Natural killer cell treated with Interleukin-12 subunit alpha and Interleukin-12 subunit beta and Interleukin-15 and Interleukin-18, amount 100 ng/mL, for 72 hours (primary cell): ENCODE results near the gene SVEP1. TPM values are rescaled to one million over a fixed set of nuclear protein-coding genes. Genes with fewer than 3 reads are reported as not detected.
"Not testable (repeated sequence)": the region's sequence is repeated elsewhere in the genome, so short reads cannot be mapped to it uniquely, and the experiment has no call there.

Experiments
- ATAC-seq, 2 donors: fragments of 150-1000 bp; cut with Tn5 transposase in 1 of 2; sonication (Bioruptor Pico), chemical (Tn5 transposase) in 1 of 2; 2 replicates each; pipeline ENCODE4 v1.10.0; 2021
- DNase-seq: peaks from one replicate; pipeline ENCODE4 v3.0.0; 2022; ENCODE audit warnings: low spot score
- H3K27ac Mint-ChIP-seq, 2 donors: 1 replicate in 1 of 2; 2 replicates in 1 of 2; pipeline ENCODE4 v1.8.0; 2022; ENCODE audit warnings: mixed read lengths in 2 of 2, mild to moderate bottlenecking in 1 of 2, moderate library complexity in 1 of 2
- H3K27me3 Mint-ChIP-seq, 2 donors: 1 replicate in 1 of 2; 2 replicates in 1 of 2; pipeline ENCODE4 v1.8.0; 2022; ENCODE audit warnings: mixed read lengths in 2 of 2
- H3K36me3 Mint-ChIP-seq: one replicate; pipeline ENCODE4 v1.8.0; 2022; ENCODE audit warnings: mixed read lengths
- H3K4me1 Mint-ChIP-seq, 2 donors: 1 replicate in 1 of 2; 2 replicates in 1 of 2; pipeline ENCODE4 v1.8.0; 2022; ENCODE audit warnings: low read depth in 2 of 2, mixed read lengths in 2 of 2, mild to moderate bottlenecking in 1 of 2
- H3K4me3 Mint-ChIP-seq: one replicate; pipeline ENCODE4 v1.8.0; 2022; ENCODE audit warnings: mixed read lengths
- H3K9me3 Mint-ChIP-seq: 2 replicates; pipeline ENCODE4 v1.8.0; 2022; ENCODE audit warnings: mixed read lengths
- total RNA-seq, 2 donors: library from RNA; stranded (reverse); gene quantifications; one replicate each; pipeline ENCODE4 v1.2.3, GENCODE V29; 2022

Gene SVEP1
- not detected for total RNA-seq

DNA sequence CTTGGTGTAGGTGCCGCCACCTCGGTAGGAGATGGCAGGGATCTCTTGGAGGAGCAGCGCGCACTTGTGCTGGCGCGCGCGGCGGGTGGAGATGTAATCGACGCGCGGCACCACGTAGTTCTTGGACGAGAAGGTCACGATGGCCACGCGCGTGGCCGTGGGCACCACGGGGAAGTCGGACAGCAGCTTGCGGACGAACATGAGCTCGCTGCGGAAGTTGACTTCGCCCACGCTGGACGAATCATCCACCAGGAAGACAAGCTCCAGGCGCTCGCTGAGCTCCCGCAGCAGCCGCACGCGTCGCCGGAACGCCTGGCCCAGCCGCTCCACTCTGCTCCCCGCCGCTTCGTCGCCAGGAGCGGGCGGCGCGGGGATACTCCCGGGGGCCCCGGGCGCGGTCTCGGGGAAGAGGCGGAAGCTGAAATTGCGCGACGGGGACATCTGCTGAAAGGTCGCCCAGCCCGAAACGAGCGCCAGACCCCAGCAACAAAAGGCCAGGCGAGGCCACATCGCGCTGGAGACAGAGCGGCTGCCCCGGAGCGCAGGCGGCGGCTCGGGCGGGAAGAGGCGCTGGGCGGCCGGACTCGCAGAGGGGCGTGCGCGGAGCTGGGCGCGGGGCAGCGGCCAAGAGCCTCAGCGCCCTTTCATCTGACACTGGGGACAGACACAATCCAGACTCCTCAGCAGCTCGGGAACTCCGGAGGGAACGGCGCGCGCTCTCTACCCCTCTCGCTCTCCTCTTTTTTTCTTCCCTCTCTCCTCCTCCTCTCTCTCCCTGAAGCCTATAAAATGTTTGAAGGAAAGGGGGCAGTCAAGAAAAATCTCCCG is at the start of gene SVEP1:
Gene SVEP1, minus strand, starts transcription at position 708 of the 828 bp plus-strand sequence. Its CDS starts 198 bp downstream, at position 510.
- Mint-ChIP-seq H3K4me1 (no peaks in the 10 kb centered on the region), H3K27ac (no peak within 1 kb of the TSS), H3K4me3 (no peak within 1 kb of the TSS), H3K9me3 (no peaks in the 10 kb centered on the region), H3K36me3 (no peaks in the 10 kb centered on the region), H3K27me3 (peaks cover 18 to 33% of the 10 kb centered on the region in 2 donors)
- ATAC-seq = no peak
- no peak for DNase-seq

DNA sequence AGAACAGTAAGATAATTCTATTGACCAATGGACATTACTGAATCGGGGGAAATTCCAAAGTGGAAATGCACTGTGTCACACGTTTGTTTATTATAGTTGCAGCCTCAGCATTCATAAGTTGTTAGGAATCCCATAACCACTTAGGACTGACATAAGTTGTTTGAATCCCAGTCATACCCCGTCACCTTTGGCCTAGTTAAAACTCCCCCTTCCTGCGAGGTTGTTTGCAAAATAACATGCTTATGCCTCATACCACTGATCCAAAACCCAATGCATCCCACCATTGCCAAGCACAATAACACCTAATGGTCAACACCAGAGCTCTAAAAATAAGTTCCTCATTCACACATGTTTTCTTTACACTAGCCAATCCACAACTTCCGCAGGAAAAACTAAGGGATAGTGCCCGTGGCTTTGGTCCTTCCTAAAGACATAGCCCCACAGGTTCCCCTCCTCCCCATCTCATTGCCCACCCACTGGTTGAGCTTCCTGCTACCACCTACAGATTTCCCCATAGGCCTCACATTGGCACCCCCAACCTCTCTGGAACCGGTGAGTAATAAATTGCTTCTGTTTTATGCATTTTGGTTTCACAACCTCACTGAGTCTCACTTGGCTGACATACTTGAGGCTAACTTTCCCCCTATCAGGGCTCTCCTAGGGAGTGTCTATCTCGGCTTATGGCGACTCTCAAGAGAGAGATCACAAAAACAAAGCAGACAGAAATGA is 46.7 kb upstream of the SVEP1 start:
- H3K4me3 Mint-ChIP-seq = peak overlapping the region; percentile 18
- DNase-seq = no peak
- H3K4me1 Mint-ChIP-seq = no peaks in the 10 kb centered on the region
- no peaks in the 10 kb centered on the region for H3K9me3 Mint-ChIP-seq
- H3K36me3 Mint-ChIP-seq = no peaks in the 10 kb centered on the region
- no peak overlapping the region for H3K27ac Mint-ChIP-seq
- no peaks in the 10 kb centered on the region for H3K27me3 Mint-ChIP-seq
- ATAC-seq = peak; percentile 24 to 90

DNA sequence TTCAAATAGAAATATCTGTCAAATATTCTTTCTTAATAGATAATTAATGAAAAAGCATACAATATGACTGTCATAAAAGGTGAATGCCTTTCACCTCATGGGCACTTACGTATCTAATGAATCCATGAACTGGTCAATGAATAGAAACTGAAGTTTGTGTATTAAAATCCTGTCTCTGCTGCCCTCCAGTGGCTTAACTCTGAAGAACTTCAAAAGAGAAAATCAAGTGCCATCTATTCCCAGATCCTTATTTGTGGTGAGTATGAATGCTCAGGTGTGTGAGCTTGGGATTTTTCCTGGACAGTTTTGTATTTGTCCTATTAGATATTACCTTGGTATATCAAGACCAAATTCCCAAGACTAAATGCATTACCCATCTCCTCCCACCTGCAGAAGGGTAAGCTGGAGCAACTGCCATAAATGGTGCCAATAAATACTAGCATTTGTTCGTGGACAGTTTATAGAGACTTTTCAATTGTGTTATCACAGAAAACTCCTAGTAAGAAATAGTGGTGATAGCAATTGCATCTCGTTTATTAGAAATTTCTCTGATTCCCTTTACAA is 44.0 kb upstream of the SVEP1 start:
- H3K36me3 Mint-ChIP-seq = no peaks in the 10 kb centered on the region
- DNase-seq (no peak), ATAC-seq (no peak)
- H3K4me1 Mint-ChIP-seq = no peaks in the 10 kb centered on the region
- H3K9me3 Mint-ChIP-seq = no peaks in the 10 kb centered on the region
- H3K27me3 Mint-ChIP-seq = no peaks in the 10 kb centered on the region
- H3K27ac Mint-ChIP-seq = no peak overlapping the region
- H3K4me3 Mint-ChIP-seq = no peak overlapping the region

DNA sequence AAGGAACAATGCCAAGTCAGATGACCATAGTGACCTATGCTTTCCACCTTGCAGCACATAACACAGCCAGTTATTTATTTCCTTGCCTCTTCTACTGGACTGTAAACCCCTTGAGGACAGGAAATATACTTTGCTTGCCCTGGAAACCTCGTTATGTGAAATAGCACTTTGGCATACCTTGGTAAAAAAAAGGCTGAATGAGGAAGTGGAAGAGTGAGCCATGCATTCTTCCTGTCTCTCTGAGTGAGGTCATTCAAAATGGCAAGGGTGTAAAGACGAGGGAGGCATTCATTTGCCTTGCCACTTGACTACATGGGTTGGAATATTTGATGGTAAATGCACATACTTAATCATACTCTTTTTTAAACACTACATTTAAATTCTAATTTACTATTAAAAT is 42.8 kb upstream of the SVEP1 start:
- DNase-seq = no peak
- no peak for ATAC-seq
- Mint-ChIP-seq H3K36me3 (no peaks in the 10 kb centered on the region), H3K27ac (no peak overlapping the region), H3K27me3 (no peaks in the 10 kb centered on the region), H3K4me3 (no peak overlapping the region), H3K9me3 (no peaks in the 10 kb centered on the region), H3K4me1 (no peaks in the 10 kb centered on the region)

DNA sequence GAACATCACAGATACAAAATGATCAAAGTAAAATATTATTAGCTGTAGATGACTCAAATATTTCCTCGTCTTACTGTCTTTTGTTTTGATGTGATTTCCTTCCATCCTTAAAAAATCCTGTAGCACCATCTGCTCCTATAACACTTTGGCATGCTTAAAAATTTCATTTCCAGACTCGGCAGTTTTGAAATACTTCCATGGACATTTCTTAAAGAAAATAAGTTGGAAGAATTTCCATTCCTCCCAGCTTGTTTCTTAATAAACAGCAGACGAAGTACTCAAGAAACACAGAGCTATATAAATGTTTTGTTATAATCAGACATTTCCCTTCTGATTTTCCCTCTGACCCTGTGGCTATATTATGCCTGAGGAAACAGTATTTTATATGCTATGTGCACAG is 41.2 kb upstream of the SVEP1 start:
- Mint-ChIP-seq H3K36me3 (no peaks in the 10 kb centered on the region), H3K27ac (no peak overlapping the region), H3K27me3 (no peaks in the 10 kb centered on the region), H3K4me3 (no peak overlapping the region), H3K4me1 (no peaks in the 10 kb centered on the region), H3K9me3 (no peaks in the 10 kb centered on the region)
- DNase-seq (no peak), ATAC-seq (no peak)

DNA sequence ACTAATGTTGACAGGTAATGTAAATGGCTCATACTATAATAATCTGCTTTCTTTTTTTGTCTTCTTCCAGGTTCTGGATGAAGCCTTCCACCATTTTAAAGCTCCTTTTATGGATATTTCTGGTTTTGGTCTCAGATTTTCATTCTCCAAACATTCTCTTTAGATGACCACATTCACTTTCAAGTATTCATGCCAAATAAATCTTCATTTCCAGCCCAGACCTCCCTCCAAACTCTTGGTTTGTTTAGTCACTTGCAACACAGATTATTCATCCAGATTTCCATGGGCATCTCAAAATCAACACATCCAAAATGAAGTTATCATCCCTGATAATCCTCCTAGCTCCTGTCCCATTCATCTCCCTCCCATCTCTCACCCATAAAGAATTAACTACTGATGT is 40.3 kb upstream of the SVEP1 start:
- Mint-ChIP-seq H3K4me1 (no peaks in the 10 kb centered on the region), H3K9me3 (no peaks in the 10 kb centered on the region), H3K27ac (no peak overlapping the region), H3K36me3 (no peaks in the 10 kb centered on the region), H3K27me3 (no peaks in the 10 kb centered on the region), H3K4me3 (no peak overlapping the region)
- DNase-seq = no peak
- ATAC-seq = no peak

DNA sequence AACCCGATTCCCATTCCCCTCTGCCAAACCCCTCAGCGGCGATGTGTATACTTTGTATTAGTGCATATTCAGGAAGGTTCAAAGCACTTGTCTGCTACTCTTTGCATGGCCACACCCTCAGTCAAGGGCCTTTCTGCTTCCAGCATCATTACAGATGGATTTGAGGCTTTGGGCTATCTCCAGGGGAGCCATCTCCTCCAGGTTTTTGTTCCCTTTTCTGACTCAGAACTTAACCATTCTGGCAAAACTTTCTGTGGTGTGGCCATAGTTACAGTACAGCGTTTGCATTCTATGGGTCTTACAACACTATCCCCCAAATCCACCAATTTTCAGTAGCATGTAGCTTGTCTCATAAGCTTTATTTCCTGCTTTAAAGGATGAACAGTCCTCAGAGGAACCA is 36.0 kb upstream of the SVEP1 start:
- H3K27me3 Mint-ChIP-seq = no peaks in the 10 kb centered on the region
- no peaks in the 10 kb centered on the region for H3K4me1 Mint-ChIP-seq
- H3K4me3 Mint-ChIP-seq = no peak overlapping the region

DNA sequence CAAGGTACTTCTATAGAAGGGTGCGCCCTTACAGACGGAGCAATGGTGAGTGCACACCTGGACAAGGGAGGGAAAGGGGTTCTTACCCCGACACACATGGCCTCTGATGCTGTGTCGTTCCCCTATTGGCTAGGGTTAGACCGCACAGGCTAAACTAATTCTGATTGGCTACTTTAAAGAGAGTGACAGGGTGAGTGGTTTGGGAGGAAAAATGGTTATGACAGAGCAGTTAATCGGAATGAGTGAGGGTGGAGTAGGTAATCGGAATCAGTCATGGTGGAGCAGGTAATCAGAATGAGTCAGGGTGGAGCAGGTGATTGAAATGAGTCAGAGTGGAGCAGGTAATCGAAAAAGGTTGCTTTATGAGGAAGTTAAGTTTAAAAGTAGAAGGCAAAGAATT is 35.0 kb upstream of the SVEP1 start:
- H3K27me3 Mint-ChIP-seq, H3K4me3 Mint-ChIP-seq, H3K9me3 Mint-ChIP-seq, DNase-seq, H3K4me1 Mint-ChIP-seq, H3K27ac Mint-ChIP-seq, ATAC-seq, H3K36me3 Mint-ChIP-seq: not testable (repeated sequence)

More for the DNA sequence above, 36.0 kb upstream of the SVEP1 start:
- no peak overlapping the region for H3K27ac Mint-ChIP-seq
- DNase-seq (no peak), ATAC-seq (no peak)
- no peaks in the 10 kb centered on the region for H3K36me3 Mint-ChIP-seq
- H3K9me3 Mint-ChIP-seq = peaks cover 7% of the 10 kb centered on the region

DNA sequence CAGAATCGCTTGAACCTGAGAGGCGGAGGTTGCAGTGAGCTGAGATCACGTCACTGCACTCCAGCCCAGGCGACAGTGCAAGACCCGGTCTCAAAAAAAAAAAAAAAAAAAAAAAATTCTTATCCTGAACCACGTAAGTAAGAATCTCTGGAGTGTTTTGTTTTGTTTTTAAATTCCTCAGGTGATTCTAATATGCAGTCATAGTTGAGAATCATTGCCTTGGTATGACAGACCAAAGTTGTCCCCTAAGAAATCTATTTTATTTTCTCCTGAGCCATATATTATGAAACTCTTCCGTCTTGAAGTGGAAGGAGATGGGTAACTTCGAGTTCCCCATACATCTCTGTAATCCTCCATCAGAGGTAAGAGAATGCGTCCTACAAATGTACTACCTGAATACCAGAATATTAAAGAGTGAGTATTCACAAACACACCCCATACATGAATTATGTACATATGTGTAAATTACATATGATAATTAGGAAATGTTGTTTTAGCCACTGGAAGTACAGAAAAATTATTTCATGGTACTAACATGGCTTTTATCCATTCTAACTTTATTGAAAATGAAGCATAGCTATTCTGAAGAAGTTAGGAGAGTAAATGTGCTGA is 26.7 kb upstream of the SVEP1 start:
- Mint-ChIP-seq H3K36me3 (no peaks in the 10 kb centered on the region), H3K27ac (no peak overlapping the region), H3K4me1 (no peaks in the 10 kb centered on the region), H3K27me3 (no peaks in the 10 kb centered on the region), H3K9me3 (no peaks in the 10 kb centered on the region), H3K4me3 (no peak overlapping the region)
- ATAC-seq (no peak), DNase-seq (no peak)

DNA sequence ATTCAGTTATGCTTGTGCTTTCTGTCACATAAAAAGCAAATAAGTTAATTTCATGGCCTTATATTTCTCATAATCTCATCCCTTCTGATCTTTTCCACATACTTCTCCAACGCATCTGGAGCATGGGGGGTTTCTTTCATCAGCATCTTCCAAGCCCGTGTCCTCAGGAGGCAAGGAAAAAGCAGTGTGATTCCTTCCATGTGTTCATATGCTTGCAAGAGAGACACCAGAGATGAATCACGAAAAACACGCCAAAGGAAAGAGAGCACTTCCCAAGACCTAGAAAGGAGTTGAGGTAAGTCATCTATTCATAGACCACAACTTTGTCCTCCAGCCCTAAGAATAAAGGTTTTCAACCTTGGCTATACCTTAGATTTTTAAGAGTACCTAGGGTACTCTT is 26.0 kb upstream of the SVEP1 start:
- Mint-ChIP-seq H3K4me3 (no peak overlapping the region), H3K27me3 (no peaks in the 10 kb centered on the region), H3K9me3 (no peaks in the 10 kb centered on the region), H3K4me1 (no peaks in the 10 kb centered on the region), H3K36me3 (no peaks in the 10 kb centered on the region), H3K27ac (no peak overlapping the region)
- no peak for ATAC-seq
- DNase-seq = no peak

DNA sequence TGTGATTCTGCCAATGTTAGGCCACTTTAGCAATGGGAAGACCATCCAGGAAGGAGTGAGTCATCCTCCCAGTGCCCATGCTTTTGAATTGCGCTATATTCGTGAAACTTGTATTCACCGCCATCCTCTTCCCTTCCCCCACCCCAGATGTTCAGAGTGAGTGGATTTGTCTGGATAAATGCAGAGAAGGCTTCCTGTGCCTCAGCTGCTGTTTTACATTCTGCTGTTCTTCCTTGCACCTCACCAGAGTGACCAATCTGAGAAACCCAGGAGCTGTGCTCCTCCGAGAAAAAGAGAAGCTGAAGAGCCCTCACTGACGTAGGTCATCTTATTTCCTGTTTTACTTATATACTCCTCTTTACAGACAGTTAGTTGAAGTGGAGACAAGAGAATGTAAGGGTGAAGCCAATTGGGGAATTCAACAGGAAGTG is 24.6 kb upstream of the SVEP1 start:
- ATAC-seq (no peak), DNase-seq (no peak)
- no peaks in the 10 kb centered on the region for H3K4me1 Mint-ChIP-seq
- H3K36me3 Mint-ChIP-seq = no peaks in the 10 kb centered on the region
- no peaks in the 10 kb centered on the region for H3K9me3 Mint-ChIP-seq
- H3K27me3 Mint-ChIP-seq = no peaks in the 10 kb centered on the region
- no peak overlapping the region for H3K27ac Mint-ChIP-seq
- H3K4me3 Mint-ChIP-seq = no peak overlapping the region

DNA sequence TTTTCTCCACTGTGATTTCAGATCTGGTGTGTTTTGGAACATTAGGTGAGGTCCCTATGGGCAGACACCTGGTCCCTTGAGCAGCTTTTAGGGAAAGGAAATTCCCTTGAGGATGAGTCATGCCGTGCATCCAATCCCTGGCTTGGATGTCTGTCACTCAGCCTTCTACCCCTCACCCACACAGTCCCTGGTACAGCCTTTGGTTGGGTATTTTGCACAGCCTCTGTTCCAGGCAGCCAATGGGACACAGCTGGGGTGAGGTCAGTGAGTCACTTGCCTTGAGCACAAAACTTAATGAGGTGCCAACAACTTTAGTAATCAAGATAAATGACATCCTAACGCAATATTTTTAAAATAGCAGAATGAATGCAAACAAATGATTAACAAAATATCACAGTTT is 22.7 kb upstream of the SVEP1 start:
- Mint-ChIP-seq H3K9me3 (peaks cover 8% of the 10 kb centered on the region), H3K4me3 (no peak overlapping the region), H3K36me3 (no peaks in the 10 kb centered on the region), H3K27ac (no peak overlapping the region), H3K4me1 (no peaks in the 10 kb centered on the region), H3K27me3 (no peaks in the 10 kb centered on the region)
- no peak for ATAC-seq
- DNase-seq = no peak

DNA sequence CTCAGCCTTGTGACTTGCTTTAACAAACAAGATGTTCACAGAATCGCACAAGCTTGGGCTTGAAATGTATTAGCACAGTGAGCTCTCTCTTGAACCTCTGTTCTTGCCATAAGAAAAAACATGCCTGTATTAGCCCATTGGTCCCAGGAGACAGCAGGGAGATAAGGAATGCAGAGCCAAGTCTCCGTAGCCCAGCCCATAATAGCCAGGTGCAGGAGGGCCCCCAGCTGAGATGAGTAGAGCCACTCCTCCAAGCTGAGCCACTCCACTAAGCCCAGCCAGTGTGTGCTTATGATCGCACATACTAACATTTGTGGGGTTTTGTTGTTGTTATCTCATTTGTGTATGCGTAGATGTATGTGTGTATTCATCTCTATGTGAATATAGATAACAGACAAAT is 21.6 kb upstream of the SVEP1 start:
- H3K4me3 Mint-ChIP-seq = no peak overlapping the region
- H3K36me3 Mint-ChIP-seq = no peaks in the 10 kb centered on the region
- ATAC-seq (no peak), DNase-seq (no peak)
- no peaks in the 10 kb centered on the region for H3K27me3 Mint-ChIP-seq
- H3K27ac Mint-ChIP-seq = no peak overlapping the region
- peaks cover 8% of the 10 kb centered on the region for H3K9me3 Mint-ChIP-seq
- H3K4me1 Mint-ChIP-seq = no peaks in the 10 kb centered on the region

DNA sequence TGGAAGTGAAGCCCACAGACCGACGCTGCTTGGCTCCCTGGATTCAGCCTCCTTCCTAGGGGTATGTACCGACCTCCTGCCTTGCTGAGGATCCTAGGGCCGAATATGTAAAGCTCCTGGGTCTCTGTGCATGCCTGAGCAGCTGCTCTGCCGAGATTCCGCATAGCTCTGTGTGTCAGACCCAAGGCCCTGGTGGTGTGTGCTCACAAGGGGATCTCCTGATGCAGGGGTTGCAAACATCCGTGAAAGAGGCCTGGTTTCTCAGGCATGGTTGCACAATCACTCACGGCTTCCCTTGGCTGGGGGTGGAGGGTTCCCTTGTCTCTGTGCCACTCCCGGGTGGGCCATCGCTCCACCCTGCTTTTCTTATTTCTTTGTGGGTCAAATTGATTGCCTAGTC is 19.9 kb upstream of the SVEP1 start:
- H3K27ac Mint-ChIP-seq = no peak overlapping the region
- ATAC-seq (no peak), DNase-seq (no peak)
- no peaks in the 10 kb centered on the region for H3K4me1 Mint-ChIP-seq
- H3K27me3 Mint-ChIP-seq = no peaks in the 10 kb centered on the region
- no peaks in the 10 kb centered on the region for H3K36me3 Mint-ChIP-seq
- no peak overlapping the region for H3K4me3 Mint-ChIP-seq
- peaks cover 8% of the 10 kb centered on the region for H3K9me3 Mint-ChIP-seq
